ENCODE results near the gene NUDT3.
"Not testable (repeated sequence)": the region's sequence is repeated elsewhere in the genome, so short reads cannot be mapped to it uniquely, and the experiment has no call there.

Gene NUDT3

GRCh38 chr6:34414999-34415858 is 22.8 kb upstream of the NUDT3 start:
- TF ChIP-seq ZFX (IDR thresholded peaks at IDR 0.05) (no peak), CTCF (conservative IDR thresholded peaks at IDR 0.05) (peak; percentile 84)
- no peak overlapping the region for H3K27ac ChIP-seq

DNA sequence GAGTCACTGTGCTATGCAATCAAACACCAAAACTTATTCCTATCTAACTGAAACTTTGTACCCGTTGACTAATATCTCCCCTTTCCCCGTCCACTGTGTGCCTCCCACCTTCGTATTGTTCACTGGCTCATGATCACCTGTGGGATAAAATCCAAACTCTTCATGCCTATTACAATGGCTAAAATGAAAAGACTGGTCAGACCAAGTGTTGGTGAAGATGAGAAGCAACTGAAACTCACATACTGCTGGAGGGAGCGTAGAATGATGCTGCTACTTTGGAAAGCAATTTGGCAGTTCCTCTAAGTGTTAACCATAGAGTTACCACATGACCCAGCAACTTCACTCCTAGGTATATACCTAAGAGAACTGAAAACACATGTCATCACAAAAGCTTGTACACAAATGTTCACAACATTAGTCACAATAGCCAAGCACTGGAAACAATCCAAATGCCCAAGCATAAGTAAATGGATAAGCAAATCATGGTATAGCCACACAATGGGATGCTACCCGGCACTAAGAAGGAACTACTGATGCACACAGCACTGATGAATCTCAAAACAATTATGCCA is 20.3 kb upstream of the NUDT3 start:
- TF ChIP-seq CTCF (conservative IDR thresholded peaks at IDR 0.05) (no peak), ZFX (IDR thresholded peaks at IDR 0.05) (no peak)
- no peak overlapping the region for H3K27ac ChIP-seq

DNA sequence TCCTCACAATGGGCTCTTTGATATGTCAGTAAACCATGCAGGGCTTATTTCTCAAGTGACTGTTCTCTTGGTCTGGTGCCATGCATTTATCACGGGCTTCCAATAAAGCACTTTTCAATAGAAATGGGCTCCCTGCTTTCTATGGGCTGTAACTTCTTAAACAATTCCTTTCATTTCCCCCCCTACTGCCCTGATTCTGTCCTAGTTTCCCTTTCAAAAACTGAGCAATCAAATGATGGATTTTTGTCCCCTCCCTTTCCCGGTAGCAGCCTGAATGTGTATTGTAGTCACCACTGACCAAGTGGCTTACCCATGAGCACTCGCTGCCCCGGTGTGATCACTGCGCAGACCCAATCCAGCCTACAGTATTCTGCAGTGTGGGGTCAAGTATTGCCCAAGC is 19.5 kb upstream of the NUDT3 start:
- no peak overlapping the region for H3K27ac ChIP-seq
- TF ChIP-seq ZFX (IDR thresholded peaks at IDR 0.05) (no peak), CTCF (conservative IDR thresholded peaks at IDR 0.05) (no peak)

GRCh38 chr6:34407915-34408314 is 15.4 kb upstream of the NUDT3 start:
- H3K27ac ChIP-seq: not testable (repeated sequence)

- TF ChIP-seq CTCF (conservative IDR thresholded peaks at IDR 0.05): no peak
- no peak for TF ChIP-seq ZFX (IDR thresholded peaks at IDR 0.05)
- no peak overlapping the region for H3K27ac ChIP-seq
These were observed 4.0 kb upstream of the NUDT3 start for GRCh38 chr6:34396518-34396917.

GRCh38 chr6:34393966-34394305 is 1.5 kb upstream of the NUDT3 start:
- no peak for TF ChIP-seq ZFX (IDR thresholded peaks at IDR 0.05)
- TF ChIP-seq CTCF (conservative IDR thresholded peaks at IDR 0.05): no peak
- peak overlapping the region; percentile 18; the same call in 1 of the 2 replicates for H3K27ac ChIP-seq

DNA sequence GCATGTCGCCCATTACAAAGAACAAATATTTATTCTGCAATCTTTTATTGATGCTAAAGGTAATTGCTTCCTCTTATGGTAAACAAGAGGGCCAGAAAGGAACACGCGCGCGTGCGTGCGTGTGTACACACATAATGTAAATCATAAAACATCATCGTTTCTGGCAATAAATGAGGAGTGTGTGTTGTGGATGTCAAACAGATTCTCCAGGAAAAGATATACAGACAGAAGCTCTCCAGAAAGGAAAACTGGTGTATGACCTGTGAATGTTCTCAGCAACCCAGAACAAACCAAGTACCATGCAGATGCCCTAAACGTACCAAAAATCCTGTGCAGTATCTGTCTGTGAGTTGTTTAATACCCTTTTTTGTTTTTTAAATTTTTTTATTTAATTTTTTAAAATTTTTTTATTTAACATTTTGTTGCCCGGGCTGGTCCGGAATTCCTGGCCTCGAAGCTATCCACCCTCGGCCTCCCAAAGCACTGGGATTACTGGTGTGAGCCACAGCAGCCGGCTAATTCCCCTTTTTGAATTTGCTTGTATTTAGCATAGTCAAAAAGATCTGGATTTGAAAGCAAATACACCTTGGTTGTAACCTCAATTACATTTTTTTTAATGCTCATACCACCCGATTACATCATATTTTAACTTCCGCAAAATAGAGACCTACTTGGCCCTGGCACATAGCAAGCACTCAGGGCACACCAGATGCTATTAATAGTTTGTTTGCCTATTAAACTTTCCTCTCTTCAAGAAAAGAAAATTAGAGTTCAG is 909 bp upstream of the NUDT3 start:
- H3K27ac ChIP-seq: peak overlapping the region; percentile 95
- no peak for TF ChIP-seq CTCF (conservative IDR thresholded peaks at IDR 0.05)
- no peak for TF ChIP-seq ZFX (IDR thresholded peaks at IDR 0.05)
